ENCODE measurements around the gene ZNF488.

Gene ZNF488

GRCh38 chr10:47365431-47366180 is 18.5 kb downstream of the ZNF488 start:
- no peak for FAIRE-seq

- FAIRE-seq, result no peak
These were observed 19.2 kb downstream of the ZNF488 start for GRCh38 chr10:47364911-47365310.

- no peak for FAIRE-seq
These were observed 19.7 kb downstream of the ZNF488 start for GRCh38 chr10:47364366-47364765.

DNA sequence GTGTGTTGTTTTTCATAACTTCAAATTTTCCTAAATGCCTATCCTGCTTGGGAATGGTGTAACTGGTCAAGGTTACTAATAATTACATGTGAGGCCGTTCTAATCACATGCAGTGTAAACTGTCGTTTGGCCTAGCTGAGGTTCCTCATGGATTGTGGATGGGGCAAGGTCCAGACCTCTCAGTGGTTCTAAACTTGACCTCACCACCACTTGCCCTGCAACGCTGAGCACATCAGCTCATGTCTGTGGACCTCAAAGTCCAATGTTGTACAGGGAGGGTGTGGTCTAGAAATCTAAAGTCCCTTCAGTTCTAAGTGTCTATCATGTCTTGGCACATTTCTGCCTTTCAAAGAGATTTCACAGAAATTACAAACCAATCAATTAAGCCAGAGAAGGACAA is 20.3 kb downstream of the ZNF488 start:
- no peak for FAIRE-seq

GRCh38 chr10:47362199-47362598 is 21.9 kb downstream of the ZNF488 start:
- FAIRE-seq, result no peak

DNA sequence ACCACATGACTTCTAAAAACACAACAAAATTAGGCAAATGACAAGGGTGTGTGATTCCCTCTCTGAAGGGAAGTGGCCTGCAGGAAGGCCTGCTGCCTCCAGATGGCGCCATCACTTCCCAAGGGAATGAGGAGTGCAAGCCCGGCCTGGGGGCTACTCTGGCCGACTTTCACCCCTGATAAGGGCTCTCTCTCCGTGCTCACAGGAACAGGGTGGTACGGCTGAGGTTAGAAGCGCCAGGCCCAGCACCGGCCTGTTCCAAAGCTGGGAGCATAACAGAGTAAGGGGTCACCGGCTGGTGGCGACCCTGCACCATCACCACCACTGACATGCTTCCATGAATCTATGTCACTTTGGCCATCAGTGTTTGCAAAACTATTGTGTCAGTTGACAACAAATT is 22.8 kb downstream of the ZNF488 start:
- FAIRE-seq, result no peak

GRCh38 chr10:47360419-47361040 is 23.6 kb downstream of the ZNF488 start:
- no peak for FAIRE-seq

DNA sequence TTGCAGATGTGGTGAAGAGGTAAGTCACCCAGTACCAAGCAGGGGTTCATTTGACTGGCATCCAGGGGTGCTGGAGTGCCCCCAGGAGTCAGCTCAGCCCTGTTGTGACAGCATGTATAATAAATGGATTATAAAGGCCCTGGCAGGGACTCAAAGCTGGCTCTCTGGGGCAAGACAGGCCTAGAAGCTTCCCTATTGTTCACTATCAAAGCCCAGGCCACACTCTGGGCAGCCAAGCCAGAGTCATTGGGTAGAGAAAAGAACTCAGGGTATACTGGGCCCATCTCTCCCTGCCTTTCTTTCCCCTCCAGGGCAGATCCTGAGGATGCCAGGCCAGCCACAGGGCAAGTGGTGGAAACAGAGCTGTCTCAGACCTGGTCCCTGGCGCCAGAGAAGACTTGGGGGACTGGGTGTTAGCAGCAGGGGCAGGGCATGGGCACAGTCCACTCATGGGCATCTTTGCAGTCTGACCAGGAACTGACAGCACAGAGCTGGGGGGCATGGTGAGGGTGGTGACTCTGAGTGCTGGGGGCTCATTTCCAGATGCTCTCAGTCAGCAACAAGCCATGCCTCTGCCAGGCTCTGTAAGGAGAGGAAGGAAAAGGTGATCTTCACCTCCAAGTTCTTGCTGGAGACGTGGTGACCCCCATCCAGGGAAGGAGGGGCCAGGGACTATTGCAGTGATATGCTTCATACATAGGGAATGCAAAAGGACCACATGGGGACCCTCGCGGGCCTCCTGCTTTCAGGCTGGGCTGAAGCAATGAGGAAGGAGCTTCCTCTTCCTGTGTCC is 24.3 kb downstream of the ZNF488 start:
- no peak for FAIRE-seq

- FAIRE-seq, result no peak
These were observed 25.0 kb downstream of the ZNF488 start for GRCh38 chr10:47359101-47359500.

DNA sequence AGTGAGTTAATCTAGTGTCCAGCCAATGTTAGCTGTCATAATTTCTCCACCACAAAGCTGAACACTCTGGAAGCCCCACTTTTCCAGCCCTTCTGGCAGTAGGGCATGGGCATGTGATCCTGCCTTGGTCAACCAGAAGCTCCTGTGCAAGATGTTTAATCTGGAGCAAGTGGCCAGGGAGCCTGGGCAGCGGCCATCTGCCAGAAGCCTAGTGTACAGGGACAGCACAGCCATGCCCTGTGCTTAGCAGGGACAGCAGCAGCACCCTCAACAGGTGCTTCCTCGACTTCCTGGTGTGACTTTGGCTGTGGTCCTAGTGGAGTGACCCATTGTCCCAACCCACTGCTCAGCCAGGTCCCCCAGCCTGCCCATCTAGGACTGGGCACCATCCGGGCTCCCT is 25.6 kb downstream of the ZNF488 start:
- FAIRE-seq, result no peak

DNA sequence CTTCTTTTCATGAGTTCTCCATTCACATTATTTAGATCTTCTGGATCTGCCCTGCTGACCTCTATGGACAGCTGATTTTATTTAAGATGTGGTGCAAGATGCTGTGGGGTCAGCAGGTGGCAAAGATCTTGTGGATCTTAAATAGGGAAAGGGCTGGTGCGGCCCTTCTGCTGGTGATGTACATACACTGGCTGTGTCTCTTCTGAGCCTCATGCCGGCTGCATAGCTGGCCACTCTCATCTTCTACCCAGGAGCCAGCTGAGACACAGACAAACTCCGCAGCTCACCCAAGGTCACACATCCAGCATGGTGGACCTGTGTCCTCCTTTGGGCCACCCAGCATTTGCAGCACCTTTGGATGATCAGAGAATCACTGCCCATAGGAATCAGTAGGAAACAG is 26.2 kb downstream of the ZNF488 start:
- no peak for FAIRE-seq

- no peak for FAIRE-seq
These were observed 26.9 kb downstream of the ZNF488 start for GRCh38 chr10:47357131-47357582.

DNA sequence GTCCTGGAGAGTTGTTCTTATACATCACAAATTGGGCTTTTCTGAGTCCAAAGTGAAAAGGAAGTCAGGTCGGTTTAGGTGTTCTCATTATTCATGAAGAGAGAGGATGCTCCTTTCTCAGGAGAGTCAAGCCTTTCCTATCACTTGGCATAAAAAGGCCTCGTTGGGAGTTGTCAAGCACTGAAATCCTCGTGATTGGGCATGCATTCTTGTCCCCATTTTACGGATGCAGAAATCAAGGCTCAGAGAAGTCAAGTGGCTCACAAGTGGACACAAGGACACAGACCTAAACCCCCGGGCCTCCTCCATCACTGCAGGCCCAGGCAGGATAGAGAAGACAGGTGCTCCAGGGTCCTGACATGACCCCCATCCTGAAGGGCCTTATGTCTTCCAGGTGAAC is 27.4 kb downstream of the ZNF488 start:
- FAIRE-seq, result no peak

DNA sequence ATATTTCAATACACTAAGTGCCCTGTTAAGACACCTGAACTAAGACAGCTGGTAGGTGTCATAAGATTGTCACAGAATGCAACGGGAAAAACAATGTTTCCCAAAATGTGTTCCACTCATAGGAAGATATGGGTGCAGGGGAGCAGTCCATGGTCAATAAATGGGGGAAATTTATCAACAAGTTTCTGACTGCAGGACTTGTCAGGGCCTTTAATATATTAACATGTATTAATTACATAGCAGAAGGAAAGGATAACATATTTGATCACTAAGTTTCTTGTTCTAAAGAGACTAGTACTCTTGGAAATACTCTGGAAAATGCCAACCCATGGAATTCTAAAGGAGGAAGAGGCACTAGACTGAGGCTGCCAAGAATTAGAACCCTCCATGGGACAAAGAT is 29.2 kb downstream of the ZNF488 start:
- FAIRE-seq, result no peak

DNA sequence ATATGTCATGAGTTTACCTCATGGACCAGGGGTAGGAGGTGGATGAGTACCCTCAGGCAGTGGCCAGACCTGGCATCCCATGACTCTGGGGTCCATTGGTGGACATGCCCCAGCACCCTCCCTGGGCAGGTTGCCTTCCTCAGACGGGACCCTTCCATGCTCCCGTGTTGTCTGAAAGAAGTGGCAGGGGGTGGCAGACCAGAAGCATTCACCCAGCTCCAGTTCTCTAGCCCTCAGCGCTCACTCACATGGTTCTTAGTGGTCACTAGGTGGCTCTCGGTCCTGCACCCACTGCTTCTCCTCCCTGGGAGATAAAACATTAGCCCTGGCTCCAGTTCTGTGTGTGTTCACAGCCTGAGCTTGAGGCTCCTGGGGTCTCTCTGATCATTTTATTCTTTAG is 29.9 kb downstream of the ZNF488 start:
- FAIRE-seq, result no peak

- FAIRE-seq, result no peak
These were observed 30.7 kb downstream of the ZNF488 start for GRCh38 chr10:47353351-47353750.

GRCh38 chr10:47351899-47352815 is 31.9 kb downstream of the ZNF488 start:
- FAIRE-seq, result no peak

- no peak for FAIRE-seq
These were observed 33.1 kb downstream of the ZNF488 start for GRCh38 chr10:47350671-47351640.

- FAIRE-seq, result no peak
These were observed 34.1 kb downstream of the ZNF488 start for GRCh38 chr10:47349941-47350371.

GRCh38 chr10:47349516-47349915 is 34.6 kb downstream of the ZNF488 start:
- no peak for FAIRE-seq
